HEK293 (cell line): ENCODE measurements around the gene ZSCAN16.

Experiments
- BCL6B ChIP-seq: fragments of 450-650 bp; formaldehyde crosslinking; IDR thresholded peaks from 2 replicates; pipeline ENCODE4 v1.5.1; 2017; ENCODE audit warnings: missing biosample characterization, missing genetic modification characterization
- KLF1 ChIP-seq: fragments of 450-650 bp; formaldehyde crosslinking; IDR thresholded peaks from 2 replicates; pipeline ENCODE4 v1.5.1; 2016; ENCODE audit warnings: missing biosample characterization, missing genetic modification characterization
- KLF8 ChIP-seq: fragments of 450-650 bp; formaldehyde crosslinking; IDR thresholded peaks from 2 replicates; pipeline ENCODE4 v1.5.1; 2016; ENCODE audit warnings: missing biosample characterization, missing genetic modification characterization
- MEIS1 ChIP-seq: sonication (generic); formaldehyde crosslinking; IDR thresholded peaks from 2 replicates; pipeline ENCODE4 v1.8.1; 2022; ENCODE audit warnings: missing genetic modification reagents, mild to moderate bottlenecking, borderline replicate concordance
- PRDM6 ChIP-seq: fragments of 450-650 bp; formaldehyde crosslinking; IDR thresholded peaks from 2 replicates; pipeline ENCODE4 v1.5.1; 2017; ENCODE audit warnings: missing biosample characterization, missing genetic modification characterization
- SALL2 ChIP-seq: fragments of 450-650 bp; formaldehyde crosslinking; IDR thresholded peaks from 2 replicates; pipeline ENCODE4 v1.5.0; 2017; ENCODE audit warnings: missing biosample characterization, mild to moderate bottlenecking, missing genetic modification characterization, borderline replicate concordance
- SP3 ChIP-seq: fragments of 450-650 bp; formaldehyde crosslinking; IDR thresholded peaks from 2 replicates; pipeline ENCODE4 v1.5.1; 2016; ENCODE audit warnings: missing biosample characterization, missing genetic modification characterization
- ZEB2 ChIP-seq: fragments of 450-650 bp; formaldehyde crosslinking; IDR thresholded peaks from 2 replicates; pipeline ENCODE4 v1.5.1; 2016; ENCODE audit warnings: missing biosample characterization, missing genetic modification characterization
- ZFP3 ChIP-seq: fragments of 450-650 bp; formaldehyde crosslinking; IDR thresholded peaks from 2 replicates; pipeline ENCODE4 v1.5.1; 2016; ENCODE audit warnings: low read depth, missing biosample characterization, missing genetic modification characterization
- ZNF121 ChIP-seq: fragments of 450-650 bp; formaldehyde crosslinking; IDR thresholded peaks from 2 replicates; pipeline ENCODE4 v1.5.1; 2016; ENCODE audit warnings: missing biosample characterization, missing genetic modification characterization
- ZNF146 ChIP-seq: fragments of 450-650 bp; formaldehyde crosslinking; IDR thresholded peaks from 2 replicates; pipeline ENCODE4 v1.5.1; 2016; ENCODE audit warnings: missing biosample characterization, missing genetic modification characterization
- ZNF292 ChIP-seq: fragments of 450-650 bp; formaldehyde crosslinking; IDR thresholded peaks from 2 replicates; pipeline ENCODE4 v1.5.1; 2016; ENCODE audit warnings: low read depth, missing biosample characterization, missing genetic modification characterization, borderline replicate concordance
- ZNF433 ChIP-seq: fragments of 450-650 bp; formaldehyde crosslinking; IDR thresholded peaks from 2 replicates; pipeline ENCODE4 v1.5.1; 2016; ENCODE audit warnings: missing biosample characterization, missing genetic modification characterization, low read depth
- ZNF514 ChIP-seq: fragments of 450-650 bp; formaldehyde crosslinking; IDR thresholded peaks from 2 replicates; pipeline ENCODE4 v1.5.1; 2016; ENCODE audit warnings: missing biosample characterization, missing genetic modification characterization
- ZNF571 ChIP-seq: fragments of 450-650 bp; formaldehyde crosslinking; IDR thresholded peaks from 2 replicates; pipeline ENCODE4 v1.5.0; 2017; ENCODE audit warnings: missing biosample characterization, missing genetic modification characterization
- ZNF585B ChIP-seq: fragments of 450-650 bp; formaldehyde crosslinking; IDR thresholded peaks from 2 replicates; pipeline ENCODE4 v1.5.1; 2016; ENCODE audit warnings: missing biosample characterization, missing genetic modification characterization
- ZNF621 ChIP-seq: fragments of 450-650 bp; formaldehyde crosslinking; IDR thresholded peaks from 2 replicates; pipeline ENCODE4 v1.5.1; 2017; ENCODE audit warnings: missing biosample characterization, missing genetic modification characterization
- ZNF629 ChIP-seq: fragments of 450-650 bp; formaldehyde crosslinking; IDR thresholded peaks from 2 replicates; pipeline ENCODE4 v1.5.1; 2017; ENCODE audit warnings: missing biosample characterization, missing genetic modification characterization
- ZNF837 ChIP-seq: fragments of 450-650 bp; formaldehyde crosslinking; IDR thresholded peaks from 2 replicates; pipeline ENCODE4 v1.5.1; 2016; ENCODE audit warnings: missing biosample characterization, missing genetic modification characterization
- TF ChIP-seq, protein P1 (sequence below): fragments of 450-650 bp; formaldehyde crosslinking; IDR thresholded peaks from 2 replicates; pipeline ENCODE4 v1.5.1; 2017; ENCODE audit warnings: missing biosample characterization, mild to moderate bottlenecking, missing genetic modification characterization, moderate library complexity
- TF ChIP-seq, protein P2 (sequence below): fragments of 450-650 bp; formaldehyde crosslinking; IDR thresholded peaks from 2 replicates; pipeline ENCODE4 v1.5.1; 2016; ENCODE audit warnings: missing biosample characterization, missing genetic modification characterization
- TF ChIP-seq, protein P3 (sequence below): fragments of 450-650 bp; formaldehyde crosslinking; IDR thresholded peaks from 2 replicates; pipeline ENCODE4 v1.5.1; 2016; ENCODE audit warnings: missing biosample characterization, missing genetic modification characterization
- TF ChIP-seq, protein P4 (sequence below): fragments of 450-650 bp; formaldehyde crosslinking; IDR thresholded peaks from 2 replicates; pipeline ENCODE4 v1.5.1; 2017; ENCODE audit warnings: missing biosample characterization, missing genetic modification characterization
- TF ChIP-seq, protein P5 (sequence below): fragments of 450-650 bp; formaldehyde crosslinking; IDR thresholded peaks from 2 replicates; pipeline ENCODE4 v1.5.1; 2016; ENCODE audit warnings: missing biosample characterization, missing genetic modification characterization

Gene ZSCAN16

GRCh38 chr6:28136585-28137504, 12.4 kb downstream of the ZSCAN16 start (continued):
- TF ChIP-seq PRDM6 (tag by site-specific recombination) (no peak), BCL6B (no peak), ZFP3 (tag by site-specific recombination) (no peak), ZNF292 (tag by site-specific recombination) (no peak), ZNF837 (no peak), ZNF629 (tag by site-specific recombination) (peak; percentile 85), ZNF621 (no peak), ZNF121 (no peak), ZNF514 (tag by site-specific recombination) (no peak), ZEB2 (tag by site-specific recombination) (peak; percentile 80; the same call in 1 of the 2 replicates), KLF8 (tag by site-specific recombination) (peak; percentile 75; the same call in 1 of the 2 replicates), ZNF433 (tag by site-specific recombination) (no peak), SALL2 (no peak), ZNF571 (no peak), MEIS1 (CRISPR knock-in tag) (no peak), KLF1 (tag by site-specific recombination) (0 out of 2 replicates have a peak, but pooled peaks have one; percentile 46), ZNF146 (tag by site-specific recombination) (peak; percentile 57; the same call in 1 of the 2 replicates), ZNF585B (tag by site-specific recombination) (no peak), SP3 (peak; percentile 63)
- TF ChIP-seq, protein P1, sequence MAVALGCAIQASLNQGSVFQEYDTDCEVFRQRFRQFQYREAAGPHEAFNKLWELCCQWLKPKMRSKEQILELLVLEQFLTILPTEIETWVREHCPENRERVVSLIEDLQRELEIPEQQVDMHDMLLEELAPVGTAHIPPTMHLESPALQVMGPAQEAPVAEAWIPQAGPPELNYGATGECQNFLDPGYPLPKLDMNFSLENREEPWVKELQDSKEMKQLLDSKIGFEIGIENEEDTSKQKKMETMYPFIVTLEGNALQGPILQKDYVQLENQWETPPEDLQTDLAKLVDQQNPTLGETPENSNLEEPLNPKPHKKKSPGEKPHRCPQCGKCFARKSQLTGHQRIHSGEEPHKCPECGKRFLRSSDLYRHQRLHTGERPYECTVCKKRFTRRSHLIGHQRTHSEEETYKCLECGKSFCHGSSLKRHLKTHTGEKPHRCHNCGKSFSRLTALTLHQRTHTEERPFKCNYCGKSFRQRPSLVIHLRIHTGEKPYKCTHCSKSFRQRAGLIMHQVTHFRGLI = peak; percentile 64; the same call in 1 of the 2 replicates
- TF ChIP-seq, protein P2, sequence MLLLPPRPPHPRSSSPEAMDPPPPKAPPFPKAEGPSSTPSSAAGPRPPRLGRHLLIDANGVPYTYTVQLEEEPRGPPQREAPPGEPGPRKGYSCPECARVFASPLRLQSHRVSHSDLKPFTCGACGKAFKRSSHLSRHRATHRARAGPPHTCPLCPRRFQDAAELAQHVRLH = peak; percentile 99
- TF ChIP-seq, protein P3, sequence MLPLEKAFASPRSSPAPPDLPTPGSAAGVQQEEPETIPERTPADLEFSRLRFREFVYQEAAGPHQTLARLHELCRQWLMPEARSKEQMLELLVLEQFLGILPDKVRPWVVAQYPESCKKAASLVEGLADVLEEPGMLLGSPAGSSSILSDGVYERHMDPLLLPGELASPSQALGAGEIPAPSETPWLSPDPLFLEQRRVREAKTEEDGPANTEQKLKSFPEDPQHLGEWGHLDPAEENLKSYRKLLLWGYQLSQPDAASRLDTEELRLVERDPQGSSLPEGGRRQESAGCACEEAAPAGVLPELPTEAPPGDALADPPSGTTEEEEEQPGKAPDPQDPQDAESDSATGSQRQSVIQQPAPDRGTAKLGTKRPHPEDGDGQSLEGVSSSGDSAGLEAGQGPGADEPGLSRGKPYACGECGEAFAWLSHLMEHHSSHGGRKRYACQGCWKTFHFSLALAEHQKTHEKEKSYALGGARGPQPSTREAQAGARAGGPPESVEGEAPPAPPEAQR = peak; percentile 53; the same call in 1 of the 2 replicates
- TF ChIP-seq, protein P4, sequence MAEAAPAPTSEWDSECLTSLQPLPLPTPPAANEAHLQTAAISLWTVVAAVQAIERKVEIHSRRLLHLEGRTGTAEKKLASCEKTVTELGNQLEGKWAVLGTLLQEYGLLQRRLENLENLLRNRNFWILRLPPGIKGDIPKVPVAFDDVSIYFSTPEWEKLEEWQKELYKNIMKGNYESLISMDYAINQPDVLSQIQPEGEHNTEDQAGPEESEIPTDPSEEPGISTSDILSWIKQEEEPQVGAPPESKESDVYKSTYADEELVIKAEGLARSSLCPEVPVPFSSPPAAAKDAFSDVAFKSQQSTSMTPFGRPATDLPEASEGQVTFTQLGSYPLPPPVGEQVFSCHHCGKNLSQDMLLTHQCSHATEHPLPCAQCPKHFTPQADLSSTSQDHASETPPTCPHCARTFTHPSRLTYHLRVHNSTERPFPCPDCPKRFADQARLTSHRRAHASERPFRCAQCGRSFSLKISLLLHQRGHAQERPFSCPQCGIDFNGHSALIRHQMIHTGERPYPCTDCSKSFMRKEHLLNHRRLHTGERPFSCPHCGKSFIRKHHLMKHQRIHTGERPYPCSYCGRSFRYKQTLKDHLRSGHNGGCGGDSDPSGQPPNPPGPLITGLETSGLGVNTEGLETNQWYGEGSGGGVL (tag by site-specific recombination) = peak; percentile 32; the same call in 1 of the 2 replicates
- TF ChIP-seq, protein P5, sequence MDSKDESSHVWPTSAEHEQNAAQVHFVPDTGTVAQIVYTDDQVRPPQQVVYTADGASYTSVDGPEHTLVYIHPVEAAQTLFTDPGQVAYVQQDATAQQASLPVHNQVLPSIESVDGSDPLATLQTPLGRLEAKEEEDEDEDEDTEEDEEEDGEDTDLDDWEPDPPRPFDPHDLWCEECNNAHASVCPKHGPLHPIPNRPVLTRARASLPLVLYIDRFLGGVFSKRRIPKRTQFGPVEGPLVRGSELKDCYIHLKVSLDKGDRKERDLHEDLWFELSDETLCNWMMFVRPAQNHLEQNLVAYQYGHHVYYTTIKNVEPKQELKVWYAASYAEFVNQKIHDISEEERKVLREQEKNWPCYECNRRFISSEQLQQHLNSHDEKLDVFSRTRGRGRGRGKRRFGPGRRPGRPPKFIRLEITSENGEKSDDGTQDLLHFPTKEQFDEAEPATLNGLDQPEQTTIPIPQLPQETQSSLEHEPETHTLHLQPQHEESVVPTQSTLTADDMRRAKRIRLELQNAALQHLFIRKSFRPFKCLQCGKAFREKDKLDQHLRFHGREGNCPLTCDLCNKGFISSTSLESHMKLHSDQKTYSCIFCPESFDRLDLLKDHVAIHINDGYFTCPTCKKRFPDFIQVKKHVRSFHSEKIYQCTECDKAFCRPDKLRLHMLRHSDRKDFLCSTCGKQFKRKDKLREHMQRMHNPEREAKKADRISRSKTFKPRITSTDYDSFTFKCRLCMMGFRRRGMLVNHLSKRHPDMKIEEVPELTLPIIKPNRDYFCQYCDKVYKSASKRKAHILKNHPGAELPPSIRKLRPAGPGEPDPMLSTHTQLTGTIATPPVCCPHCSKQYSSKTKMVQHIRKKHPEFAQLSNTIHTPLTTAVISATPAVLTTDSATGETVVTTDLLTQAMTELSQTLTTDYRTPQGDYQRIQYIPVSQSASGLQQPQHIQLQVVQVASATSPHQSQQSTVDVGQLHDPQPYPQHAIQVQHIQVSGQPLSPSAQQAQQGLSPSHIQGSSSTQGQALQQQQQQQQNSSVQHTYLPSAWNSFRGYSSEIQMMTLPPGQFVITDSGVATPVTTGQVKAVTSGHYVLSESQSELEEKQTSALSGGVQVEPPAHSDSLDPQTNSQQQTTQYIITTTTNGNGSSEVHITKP (tag by site-specific recombination) = peak; percentile 62
